NCI-H2107 (cell line): ENCODE results near the gene PRSS27.
"Not testable (repeated sequence)": the region's sequence is repeated elsewhere in the genome, so short reads cannot be mapped to it uniquely, and the experiment has no call there.

Source experiments
- DNase-seq: peaks from one replicate; lab custom pipeline; 2025; lab: John Stamatoyannopoulos, UW

Gene PRSS27

DNA sequence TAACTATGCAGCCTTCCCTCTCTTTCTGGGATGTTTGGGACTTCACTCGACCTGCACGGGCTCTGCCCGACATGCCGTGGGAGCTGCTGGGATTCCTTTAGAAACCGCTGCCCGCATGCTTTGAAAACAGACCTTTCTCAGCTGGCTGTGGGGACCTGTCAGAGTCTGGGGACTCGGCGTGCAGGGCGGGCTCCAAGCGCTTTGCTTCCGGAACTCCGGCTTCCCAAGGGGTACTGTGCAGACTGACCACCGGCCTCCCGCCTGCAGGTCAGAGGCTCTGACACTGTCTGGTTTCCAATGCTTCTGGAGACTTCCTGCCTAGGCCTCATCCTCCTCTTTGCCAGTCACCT, 11.8 kb downstream of the PRSS27 start:
- DNase-seq: no peak

DNA sequence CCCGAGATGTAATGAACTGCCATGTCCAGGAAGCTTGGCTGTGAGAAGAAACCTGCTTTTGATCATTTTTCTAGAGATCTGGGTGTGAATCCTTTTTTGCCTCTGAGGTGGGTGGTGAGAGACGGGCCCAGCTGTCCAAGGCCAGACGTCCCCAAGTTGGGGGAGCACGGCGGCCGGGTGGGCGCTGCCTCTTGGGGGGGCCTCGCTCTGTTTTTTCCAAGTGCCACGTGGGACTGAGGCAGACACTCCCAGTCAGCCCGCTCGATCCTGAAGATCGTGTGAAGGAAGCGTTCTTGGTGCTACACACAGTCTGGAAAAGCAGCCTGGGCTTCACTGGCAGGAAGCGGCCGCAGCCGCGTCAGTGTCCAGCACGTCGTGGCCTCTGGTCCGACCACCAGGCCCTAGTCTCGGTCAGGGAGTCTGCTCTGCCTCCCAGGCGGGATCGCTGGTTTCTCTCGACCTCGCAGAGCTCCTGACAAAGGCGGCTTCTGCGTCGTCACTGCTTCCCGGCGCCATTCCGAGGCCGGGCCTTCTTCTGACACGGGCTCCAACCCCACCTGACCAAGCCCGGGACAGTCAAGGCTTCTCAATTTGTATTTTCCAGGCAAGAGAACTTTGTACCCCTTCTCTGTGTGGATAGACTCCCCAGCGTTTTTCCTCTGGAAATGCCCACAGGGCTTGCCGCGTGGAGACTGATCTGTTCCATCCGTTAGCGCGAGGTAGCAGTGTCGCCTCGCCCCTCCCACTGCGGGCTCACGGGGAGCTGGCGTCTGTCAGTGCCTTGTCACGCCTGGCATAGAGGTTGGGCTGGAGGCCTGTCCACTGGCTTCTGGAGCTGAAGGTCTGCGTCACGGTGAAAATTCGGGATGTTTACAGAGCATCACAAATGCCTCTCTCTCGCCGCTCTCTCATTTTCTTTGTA, 12.4 kb downstream of the PRSS27 start:
- no peak for DNase-seq

DNA sequence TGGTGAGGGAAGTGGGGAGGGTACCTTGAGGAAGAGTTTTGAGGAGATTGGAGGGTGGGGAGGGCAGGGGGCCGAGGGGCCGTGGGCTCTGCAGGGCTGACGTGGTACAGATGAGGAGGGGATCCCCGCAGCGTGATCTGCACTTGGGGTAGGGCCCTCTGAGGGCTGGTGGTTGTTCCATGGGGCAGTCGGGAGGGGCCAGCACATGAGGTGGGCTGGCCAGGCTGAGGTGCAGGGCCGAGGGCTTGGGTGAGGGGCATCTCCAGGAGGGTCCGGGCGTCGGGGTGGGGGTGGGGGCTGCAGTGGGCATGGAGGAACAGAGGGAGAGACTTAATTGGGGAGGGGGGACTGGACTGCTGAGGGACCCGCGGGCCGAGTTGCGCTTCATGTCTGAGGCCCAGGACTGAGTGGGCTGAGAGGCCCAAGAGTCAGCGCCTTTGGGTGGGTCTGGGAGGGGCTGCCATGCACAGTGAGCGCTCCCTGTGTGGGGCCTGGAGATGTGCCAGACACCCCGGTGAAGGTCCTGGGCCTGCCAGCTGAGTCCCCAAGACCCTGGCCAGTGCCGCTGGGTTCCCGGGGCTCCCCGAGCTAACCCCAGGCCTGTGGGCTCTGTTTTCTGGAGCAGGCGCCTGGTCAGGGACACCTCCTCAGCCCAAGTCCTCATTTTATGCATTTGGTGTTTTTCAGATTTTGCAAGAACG, 13.3 kb downstream of the PRSS27 start:
- no peak for DNase-seq

DNA sequence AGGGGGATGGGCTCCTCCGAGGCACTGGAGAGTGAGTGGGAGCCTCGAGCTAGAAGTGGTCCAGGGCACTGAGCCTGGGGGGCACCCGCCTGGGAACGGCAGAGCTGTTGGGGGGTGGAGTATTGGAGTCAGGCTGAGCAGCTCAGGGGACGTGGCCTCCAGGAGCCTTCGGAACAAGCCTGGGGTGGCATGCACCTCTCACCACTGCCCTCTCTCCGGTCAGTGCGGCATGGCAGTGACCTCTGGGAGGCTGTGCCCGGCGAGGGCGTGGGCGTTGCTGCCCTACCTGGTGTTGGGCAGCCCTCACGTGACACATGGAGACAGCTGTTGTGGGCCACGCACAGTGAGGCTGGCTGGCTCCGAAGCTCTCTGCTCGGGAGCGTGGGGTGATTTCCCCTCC, 13.9 kb downstream of the PRSS27 start:
- DNase-seq: no peak

DNA sequence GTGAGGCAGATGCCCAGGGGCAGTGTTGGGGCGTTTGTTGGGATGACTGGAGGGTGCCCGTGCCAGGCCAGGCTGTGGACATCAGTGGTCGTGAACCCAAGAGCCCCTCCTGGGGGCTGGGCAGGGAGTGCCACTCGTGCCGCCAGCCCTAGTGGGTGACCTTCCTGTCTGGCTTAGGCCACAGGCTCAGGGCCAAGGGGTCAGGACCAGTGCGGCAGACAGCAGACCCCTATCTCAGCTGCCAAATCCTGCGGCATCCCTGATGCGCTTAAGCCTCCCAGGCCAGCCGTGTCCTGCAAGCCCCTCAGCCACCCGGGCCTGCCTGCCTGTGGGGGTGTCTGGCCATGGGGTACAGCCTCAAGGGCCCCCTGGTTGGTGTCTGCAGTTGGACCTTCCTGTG, 14.7 kb downstream of the PRSS27 start:
- no peak for DNase-seq

DNA sequence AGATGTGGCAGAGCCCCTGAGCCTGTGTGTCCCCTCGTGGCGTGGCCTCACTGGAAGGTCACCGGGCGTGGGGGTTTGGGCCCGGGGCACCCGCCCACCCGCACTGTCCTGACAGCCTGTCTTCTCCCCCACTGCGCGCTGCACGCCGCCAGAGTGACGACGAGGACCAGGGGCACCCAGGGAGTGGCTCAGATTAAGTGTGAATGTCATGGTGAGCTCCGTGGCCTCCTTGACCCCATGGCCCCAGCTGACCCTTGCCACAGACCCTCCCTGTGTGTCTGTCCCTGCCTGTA, 15.1 kb downstream of the PRSS27 start:
- DNase-seq: no peak

DNA sequence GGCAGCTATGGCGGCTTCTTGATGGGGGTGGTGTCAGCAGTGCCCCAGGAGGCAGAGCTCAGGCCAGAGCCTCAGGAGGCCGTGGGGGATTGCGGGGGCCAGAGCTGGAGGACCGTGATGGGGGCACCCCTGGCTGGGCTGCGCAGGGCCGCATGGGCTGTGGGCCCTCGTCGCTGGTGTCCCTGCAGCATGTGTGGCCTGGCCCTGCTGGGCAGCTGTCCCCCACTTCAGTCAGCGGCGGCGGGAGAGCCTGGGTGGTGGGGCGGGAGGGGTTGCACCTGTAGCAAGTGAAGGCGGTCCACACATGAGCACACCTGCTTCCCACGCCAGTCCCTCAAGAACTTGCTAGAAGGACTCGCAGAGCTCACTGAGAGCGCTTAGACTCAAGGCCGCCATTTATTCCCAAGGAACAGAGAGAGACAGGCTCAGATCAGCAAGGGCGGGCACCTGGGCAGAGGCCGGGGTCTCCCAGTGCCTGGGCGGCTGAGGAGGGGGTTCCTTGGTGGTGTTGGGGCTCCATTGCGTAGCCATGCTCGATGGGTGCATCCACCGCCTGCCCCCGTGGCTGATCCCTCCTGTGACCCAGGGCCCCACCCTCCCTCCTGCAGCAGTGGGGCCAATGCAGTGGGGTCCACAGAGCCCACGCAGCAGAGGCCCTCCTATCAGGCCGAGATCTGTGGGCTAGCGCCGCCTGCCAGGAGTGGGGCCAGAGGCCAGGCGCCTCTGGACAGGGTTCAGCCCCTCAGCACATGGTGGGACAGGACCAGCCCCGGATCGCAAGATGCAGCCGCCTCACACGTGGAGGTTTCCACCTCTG, 15.7 kb downstream of the PRSS27 start:
- no peak for DNase-seq

DNA sequence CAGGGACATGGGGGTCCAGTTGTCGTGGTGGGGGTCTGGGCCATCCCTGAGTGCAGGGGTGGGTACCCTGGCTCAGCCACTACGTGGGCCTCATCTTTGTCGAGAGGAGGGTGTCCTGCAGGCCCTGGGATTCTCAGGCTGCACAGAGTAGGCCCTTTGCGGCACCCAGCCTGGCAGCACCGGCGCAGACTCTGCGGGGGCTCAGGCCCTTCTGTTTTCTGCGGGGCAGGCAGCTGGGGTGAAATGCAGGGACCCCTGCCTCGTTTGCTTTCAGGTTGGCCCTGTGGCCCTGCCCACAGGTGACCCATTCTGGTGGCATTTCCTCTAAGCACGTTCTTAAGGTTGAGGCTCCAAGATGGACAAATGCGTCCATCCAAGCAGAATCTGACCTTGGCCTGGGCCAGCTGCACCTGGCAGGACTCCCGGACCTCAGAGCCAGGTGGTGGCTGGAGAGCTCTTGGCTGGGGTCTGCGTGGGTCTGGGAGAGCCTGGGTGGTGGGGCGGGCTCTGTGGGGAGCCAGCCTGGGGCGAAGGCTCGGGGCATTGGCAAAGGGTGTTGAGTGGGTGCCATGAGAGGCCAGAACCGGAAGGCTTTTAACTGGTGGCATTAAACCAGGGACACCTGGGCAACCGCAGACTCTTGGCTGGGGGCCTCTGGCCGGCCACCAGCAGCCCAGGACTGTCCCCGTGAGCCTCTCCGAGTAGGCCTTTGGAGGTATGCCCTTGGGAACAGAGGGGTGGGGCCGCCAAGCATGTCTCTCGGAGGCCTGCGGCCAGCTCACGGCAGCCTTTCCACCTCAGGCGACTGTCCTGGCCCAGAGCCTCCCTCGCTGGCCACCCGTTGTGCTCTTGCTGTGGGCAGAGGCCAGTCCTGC, 16.9 kb downstream of the PRSS27 start:
- no peak for DNase-seq

DNA sequence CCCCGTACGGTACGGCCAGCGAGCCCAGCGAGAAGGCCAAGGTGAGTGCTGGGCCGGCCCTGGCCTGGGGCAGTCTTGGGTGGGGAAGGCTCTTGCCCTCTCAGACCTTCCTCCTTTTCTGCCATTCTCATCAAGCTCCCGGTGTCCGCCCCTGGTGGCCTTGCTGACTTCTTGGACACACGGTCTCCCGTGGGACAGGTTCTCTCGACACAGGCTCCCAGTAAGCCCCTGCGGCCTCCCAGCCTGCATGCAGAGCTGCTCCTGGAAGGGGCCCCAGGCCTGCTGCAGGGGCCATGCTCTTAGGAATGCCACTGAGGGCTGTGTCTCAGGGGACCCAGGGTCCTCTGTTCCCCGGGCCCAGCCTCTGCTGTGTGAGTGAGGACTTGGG, 17.6 kb downstream of the PRSS27 start:
- no peak for DNase-seq

DNA sequence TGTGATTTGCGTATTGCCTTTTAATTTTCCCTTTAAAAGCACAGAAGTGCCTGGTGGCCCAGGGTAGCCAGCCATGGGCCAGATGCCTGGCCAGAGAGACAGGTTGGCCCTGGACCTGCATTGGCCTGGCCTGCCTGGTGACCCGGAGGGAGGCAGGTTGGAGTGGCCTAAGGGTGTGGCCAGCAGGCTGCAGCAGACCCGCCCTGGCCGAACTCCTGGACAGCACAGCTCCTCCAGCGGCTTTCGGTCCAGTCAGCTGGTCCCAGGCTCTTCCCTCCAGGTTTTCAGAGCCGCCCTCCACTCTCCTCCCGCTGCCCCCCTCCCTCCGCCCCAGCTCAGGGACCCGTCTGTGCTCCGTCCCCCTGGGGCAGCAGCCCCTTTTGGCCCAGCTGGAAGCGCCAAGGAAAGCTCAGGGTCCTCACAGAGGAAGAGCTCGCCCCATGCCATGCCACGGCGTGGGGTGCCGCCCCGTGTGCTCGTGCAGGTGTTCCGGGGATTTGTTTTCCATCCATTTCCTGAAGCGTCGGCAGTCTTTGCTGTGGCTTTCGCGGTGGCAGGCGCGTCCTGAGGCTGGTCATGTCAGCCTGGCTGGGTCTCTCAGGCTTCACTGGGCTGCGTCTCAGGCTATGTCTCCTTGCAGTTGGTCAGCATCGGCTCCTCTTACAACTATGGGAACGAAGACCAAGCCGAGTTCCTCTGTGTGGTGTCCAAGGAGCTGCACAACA, 18.1 kb downstream of the PRSS27 start:
- no peak for DNase-seq

DNA sequence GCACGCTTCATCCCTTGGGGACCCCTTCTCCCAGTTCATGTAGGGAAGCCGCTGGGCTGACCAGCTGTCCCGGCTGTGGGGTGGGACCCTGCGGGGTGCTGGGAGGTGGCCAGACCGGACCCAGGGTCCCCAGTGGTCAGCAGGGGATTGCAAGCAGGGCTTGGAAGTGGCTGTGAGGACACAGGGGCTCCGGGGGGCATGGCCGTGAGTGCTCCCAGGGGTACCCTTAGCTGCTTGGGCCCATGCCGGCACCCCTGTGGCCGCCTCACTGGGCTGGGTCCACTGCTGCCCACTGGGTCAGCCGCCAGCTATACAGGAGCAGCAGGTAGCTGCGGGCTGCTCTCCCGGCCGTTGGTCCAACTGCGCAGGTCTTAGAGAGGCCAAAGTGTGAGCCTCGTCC, 18.8 kb downstream of the PRSS27 start:
- no peak for DNase-seq

DNA sequence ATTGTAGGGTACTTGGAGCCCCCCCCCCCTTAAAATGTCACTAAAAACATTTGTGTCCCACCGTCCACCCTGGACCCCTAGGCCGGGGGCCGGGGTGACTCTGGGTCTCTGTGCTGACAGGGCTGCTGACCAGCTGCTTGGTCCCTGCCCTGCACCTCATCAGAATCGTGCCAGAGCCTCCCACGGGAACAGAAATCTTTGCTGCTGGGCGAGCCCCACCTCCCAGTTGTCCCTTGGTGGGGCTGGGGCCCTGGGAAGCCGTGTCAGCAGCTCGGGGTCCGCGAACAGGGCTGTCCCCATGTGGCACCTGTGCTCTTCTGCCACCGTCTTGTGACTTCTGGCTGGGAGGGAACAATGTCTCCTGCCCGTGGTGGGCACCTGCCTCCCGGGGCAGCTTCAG, 19.2 kb downstream of the PRSS27 start:
- DNase-seq: no peak

DNA sequence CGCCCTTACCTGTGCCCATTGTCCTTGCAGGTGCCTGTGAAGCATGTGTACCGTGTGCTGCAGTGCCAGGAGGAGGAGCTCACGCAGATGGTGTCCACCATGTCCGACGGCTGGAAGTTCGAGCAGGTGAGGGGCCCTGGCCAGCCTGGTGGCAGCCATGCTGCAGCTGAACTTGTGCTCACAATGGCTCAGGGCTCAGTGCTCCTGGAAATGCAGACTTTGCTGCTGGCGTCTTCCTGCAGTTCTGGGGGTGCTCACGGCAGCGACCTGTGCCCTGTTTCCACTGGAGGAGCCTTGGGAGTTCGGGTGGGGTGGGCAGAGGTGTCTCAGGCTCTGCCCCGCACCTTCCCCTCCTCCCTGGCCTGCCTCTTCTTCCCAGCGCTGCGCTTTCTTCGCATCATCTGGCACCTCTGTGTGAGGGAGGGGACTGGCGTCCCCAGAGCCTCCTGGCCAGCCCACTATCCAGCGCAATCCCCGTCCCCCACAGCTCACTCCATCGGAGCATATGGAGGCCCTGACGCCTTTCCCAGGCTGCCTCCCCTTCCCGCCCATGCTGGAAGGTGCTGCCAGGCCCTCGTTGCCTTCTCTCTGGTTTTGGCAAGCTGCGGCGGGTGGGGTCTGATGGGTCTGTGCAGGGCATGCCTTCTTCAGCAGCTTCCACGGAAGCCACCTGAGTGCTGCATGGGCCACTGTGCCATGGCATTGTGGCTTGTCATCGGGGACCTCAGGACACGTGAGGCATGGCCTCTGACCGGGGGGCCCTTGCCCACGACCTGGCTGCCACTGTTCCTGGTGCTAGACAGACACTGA, 20.0 kb downstream of the PRSS27 start:
- DNase-seq: no peak

DNA sequence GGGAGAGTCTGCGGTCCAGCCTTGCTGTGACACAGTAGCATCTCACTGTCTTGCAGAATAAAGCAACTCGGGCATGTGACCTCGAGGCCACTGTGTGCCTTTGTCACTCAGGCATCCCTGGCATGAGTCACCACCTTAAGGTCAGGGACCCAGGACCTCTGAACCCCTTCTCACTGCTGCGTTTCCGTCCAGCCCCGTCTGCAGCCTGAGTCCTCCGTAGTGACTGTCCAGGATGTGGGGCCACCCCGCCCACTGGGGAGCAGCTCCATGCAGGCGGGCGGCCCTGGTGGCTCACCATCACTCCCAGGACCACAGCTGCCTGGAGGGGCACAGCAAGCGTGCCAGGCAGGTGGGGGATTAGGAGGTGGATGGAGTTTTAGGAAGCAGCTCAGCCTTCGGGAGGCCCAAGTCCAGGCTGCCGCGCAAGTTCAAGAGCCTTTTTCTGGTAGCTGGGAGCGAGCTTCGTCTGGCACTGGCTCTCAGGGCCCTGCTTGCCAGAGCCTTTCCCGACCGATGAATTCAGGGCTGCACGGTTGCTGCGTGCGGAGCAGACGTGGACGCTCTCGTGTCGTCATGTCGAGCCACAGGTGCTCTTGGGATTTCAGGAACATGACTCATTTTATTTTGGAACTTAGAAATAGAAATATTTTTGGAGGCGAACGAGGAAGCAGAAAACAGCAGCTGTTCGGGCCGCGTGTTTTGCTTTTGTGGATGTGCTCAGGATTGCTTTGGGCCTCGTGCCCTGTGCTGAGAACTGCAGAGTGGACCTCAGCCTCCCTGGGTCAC, 20.9 kb downstream of the PRSS27 start:
- DNase-seq: no peak

DNA sequence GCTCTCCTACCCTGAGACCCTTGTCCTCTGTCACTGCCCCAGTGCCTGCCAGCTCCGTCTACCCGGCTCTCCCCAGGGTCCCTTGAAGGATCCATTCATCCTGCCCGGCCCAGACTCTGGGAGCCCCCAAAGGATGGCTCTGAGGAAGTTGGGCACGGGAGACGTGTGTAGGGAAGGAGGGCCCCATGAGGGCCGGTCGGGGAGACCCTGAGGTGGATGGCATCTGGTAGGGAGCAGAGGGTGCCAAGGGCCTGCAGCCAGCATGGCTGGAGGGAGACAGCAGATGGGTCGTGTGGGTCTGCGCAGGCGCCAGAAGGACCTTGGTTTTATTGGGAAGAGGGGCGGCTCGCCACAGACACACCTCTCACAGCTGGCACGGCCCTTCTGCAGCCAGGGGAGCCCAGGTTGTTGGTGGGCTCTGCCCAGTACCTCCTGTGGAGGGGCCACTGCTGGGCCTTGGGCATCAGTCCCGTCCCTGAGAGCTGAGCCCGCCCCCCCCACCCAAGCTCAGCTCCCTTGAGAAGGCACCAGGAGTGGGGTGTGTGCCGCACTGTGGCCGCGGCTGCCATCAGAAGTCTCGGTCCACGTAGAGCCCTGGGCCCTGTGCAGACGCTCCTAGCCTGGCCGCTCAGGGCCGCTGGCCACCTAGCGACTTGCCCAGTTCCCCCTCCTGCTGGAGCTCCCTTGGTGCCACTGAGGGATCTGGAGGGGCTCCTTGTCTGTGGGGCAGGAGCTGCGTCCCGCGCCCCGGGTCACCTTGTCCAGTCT, 21.7 kb downstream of the PRSS27 start:
- DNase-seq: no peak

DNA sequence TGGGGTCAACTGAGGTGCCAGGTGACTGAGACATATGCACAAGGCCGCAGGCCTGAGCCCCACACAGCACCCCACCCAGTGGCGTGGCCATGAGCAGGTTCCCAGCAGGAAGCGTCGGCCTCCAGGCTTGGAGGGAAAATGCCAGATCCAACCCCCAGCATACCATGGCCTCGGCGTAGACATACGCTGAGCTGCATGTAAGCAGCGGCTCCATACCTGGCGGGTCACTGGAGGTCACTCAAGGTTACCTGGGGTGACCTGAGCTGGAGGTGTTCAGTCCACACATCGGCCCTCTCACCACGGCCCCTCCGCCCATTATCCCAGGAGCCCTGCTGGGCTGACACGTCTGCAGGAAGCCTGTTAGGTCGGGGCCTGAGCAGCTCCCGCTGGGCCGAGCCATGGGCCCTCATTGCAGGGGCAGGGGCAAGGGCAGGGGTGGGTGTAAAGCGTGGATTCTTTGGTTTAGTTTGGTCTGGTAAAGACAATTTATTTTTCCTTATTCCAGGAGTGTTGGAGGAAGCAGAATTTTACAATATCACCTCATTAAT, 22.5 kb downstream of the PRSS27 start:
- no peak for DNase-seq

DNA sequence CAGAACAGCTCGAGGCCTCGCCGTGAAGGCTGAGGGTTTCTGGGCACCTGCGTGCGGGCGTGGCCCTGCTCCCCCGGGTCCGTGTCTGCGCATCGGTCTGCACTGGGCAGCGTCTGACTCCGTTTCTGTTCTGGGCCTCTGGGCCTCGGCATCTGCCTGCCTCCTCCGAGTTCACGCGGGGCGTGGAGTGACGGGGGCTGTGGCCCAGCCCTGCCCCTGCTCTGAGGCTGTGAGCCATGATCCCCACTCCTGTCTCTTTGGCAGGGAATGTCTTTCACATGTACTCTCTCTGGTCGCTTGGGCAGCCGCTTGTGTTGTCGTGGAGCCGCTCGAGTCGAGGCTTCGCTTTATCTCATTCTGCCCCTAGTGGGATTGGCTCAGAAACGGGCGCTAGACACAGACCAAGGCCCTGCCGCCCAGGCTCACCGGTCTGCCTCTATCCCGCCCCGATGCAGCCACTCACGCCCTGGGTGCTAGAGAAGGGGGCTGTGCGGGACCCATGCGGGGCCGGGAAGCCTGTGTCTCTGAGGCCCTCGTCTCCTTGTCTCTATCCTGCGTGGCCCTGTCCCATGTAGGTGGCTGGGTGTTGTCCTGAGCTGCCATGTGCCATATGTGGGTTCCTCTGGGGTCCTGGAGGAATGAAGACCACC, 23.3 kb downstream of the PRSS27 start:
- not testable (repeated sequence) for DNase-seq
